HepG2 (cell line): ENCODE measurements around the gene DHRS11. TPM values are rescaled to one million over a fixed set of nuclear protein-coding genes. Genes with fewer than 3 reads are reported as not detected.

Source experiments
- HNRNPL ChIP-seq: fragments of 200-400 bp; formaldehyde crosslinking; IDR thresholded peaks from 2 replicates; pipeline ENCODE4 v1.6.1; 2017; ENCODE audit warnings: mild to moderate bottlenecking, low read depth, low read length
- KAT2B ChIP-seq: fragments of 150-350 bp; IDR thresholded peaks from 2 replicates; pipeline ENCODE4 v1.6.1; 2014; ENCODE audit warnings: low read depth, low read length, borderline replicate concordance
- MAFG ChIP-seq: sonication (generic); formaldehyde crosslinking; IDR thresholded peaks from 2 replicates; pipeline ENCODE4 v1.5.1; 2020; ENCODE audit warnings: mild to moderate bottlenecking, missing genetic modification reagents
- NAIF1 ChIP-seq: sonication (generic); formaldehyde crosslinking; IDR thresholded peaks from 2 replicates; pipeline ENCODE4 v1.5.0; 2020; ENCODE audit warnings: mild to moderate bottlenecking, missing genetic modification reagents, borderline replicate concordance
- NFKB2 ChIP-seq: sonication (generic); formaldehyde crosslinking; IDR thresholded peaks from 2 replicates; pipeline ENCODE4 v1.4.0; 2020; ENCODE audit warnings: missing genetic modification reagents, borderline replicate concordance
- PAF1 ChIP-seq: IDR thresholded peaks from 2 replicates; pipeline ENCODE4 v1.6.1; 2016; ENCODE audit warnings: missing genetic modification reagents, missing compliant biosample characterization
- PLRG1 ChIP-seq: fragments of 450-650 bp; conservative IDR thresholded peaks from 2 replicates; pipeline ENCODE4 v1.6.1; 2016
- TMF1 ChIP-seq: sonication (generic); formaldehyde crosslinking; IDR thresholded peaks from 2 replicates; pipeline ENCODE4 v1.8.1; 2022; ENCODE audit warnings: low read depth, missing genetic modification reagents
- TSC22D2 ChIP-seq: sonication (generic); formaldehyde crosslinking; IDR thresholded peaks from 2 replicates; pipeline ENCODE4 v1.5.1; 2020; ENCODE audit warnings: missing genetic modification reagents, mild to moderate bottlenecking, borderline replicate concordance
- XBP1 ChIP-seq: sonication (generic); formaldehyde crosslinking; IDR thresholded peaks from 2 replicates; pipeline ENCODE4 v1.5.0; 2020; ENCODE audit warnings: missing genetic modification reagents
- polyA plus RNA-seq, 8 experiments: library from polyadenylated mRNA; depleted of rRNA in 3 of 8; stranded (reverse) in 7 of 8; unstranded in 1 of 8; fragments of >200 nt; fragmentation: Illumina TruSeq in 4 of 8; extraction: Trizol in 4 of 8; gene quantifications; 2 replicates each; pipeline versions ENCODE4 v1.2.1 to v1.2.3, GENCODE V29; 2011 to 2016; ENCODE audit warnings: low read depth in 4 of 8, missing spikeins in 1 of 8, mixed read lengths in 1 of 8; ENCODE audit not compliant: insufficient read depth in 1 of 8
- total RNA-seq, 5 experiments: library from RNA; depleted of rRNA; stranded (reverse); fragments of >200 nt; fragmentation: Illumina TruSeq; extraction: Trizol; gene quantifications; 2 replicates each; pipeline ENCODE4 v1.2.3, GENCODE V29; 2016; ENCODE audit warnings: low read depth in 1 of 5
- TF ChIP-seq, protein P1 (sequence below): sonication (generic); formaldehyde crosslinking; IDR thresholded peaks from 2 replicates; pipeline ENCODE4 v1.4.0; 2020; ENCODE audit warnings: mild to moderate bottlenecking, missing genetic modification reagents
- TF ChIP-seq, protein P2 (sequence below): sonication (generic); formaldehyde crosslinking; IDR thresholded peaks from 2 replicates; pipeline ENCODE4 v1.8.1; 2022; ENCODE audit warnings: low read depth, mild to moderate bottlenecking, missing genetic modification reagents
- TF ChIP-seq, protein P3 (sequence below): sonication (generic); formaldehyde crosslinking; IDR thresholded peaks from 2 replicates; pipeline ENCODE4 v1.8.0; 2022; ENCODE audit warnings: mild to moderate bottlenecking, missing genetic modification reagents, moderate library complexity
- TF ChIP-seq, protein P4 (sequence below): sonication (generic); formaldehyde crosslinking; IDR thresholded peaks from 2 replicates; pipeline ENCODE4 v1.4.0; 2020; ENCODE audit warnings: missing genetic modification reagents, mild to moderate bottlenecking, borderline replicate concordance
- TF ChIP-seq, protein P5 (sequence below): sonication (generic); formaldehyde crosslinking; IDR thresholded peaks from 2 replicates; pipeline ENCODE4 v1.4.0; 2020; ENCODE audit warnings: missing genetic modification reagents
- TF ChIP-seq, protein P6 (sequence below): sonication (generic); formaldehyde crosslinking; IDR thresholded peaks from 2 replicates; pipeline ENCODE4 v1.9.0; 2021; ENCODE audit warnings: missing genetic modification reagents, borderline replicate concordance
- TF ChIP-seq, protein P7 (sequence below): sonication (generic); formaldehyde crosslinking; IDR thresholded peaks from 2 replicates; pipeline ENCODE4 v1.5.1; 2020; ENCODE audit warnings: missing genetic modification reagents, mild to moderate bottlenecking, borderline replicate concordance

The DHRS11 gene
- total and polyA plus RNA-seq, 2 of the 13 experiments (the other 11 are each of a cell fraction or from before 2014, with no cell fraction given) = 28.4 to 41.9 TPM

DNA sequence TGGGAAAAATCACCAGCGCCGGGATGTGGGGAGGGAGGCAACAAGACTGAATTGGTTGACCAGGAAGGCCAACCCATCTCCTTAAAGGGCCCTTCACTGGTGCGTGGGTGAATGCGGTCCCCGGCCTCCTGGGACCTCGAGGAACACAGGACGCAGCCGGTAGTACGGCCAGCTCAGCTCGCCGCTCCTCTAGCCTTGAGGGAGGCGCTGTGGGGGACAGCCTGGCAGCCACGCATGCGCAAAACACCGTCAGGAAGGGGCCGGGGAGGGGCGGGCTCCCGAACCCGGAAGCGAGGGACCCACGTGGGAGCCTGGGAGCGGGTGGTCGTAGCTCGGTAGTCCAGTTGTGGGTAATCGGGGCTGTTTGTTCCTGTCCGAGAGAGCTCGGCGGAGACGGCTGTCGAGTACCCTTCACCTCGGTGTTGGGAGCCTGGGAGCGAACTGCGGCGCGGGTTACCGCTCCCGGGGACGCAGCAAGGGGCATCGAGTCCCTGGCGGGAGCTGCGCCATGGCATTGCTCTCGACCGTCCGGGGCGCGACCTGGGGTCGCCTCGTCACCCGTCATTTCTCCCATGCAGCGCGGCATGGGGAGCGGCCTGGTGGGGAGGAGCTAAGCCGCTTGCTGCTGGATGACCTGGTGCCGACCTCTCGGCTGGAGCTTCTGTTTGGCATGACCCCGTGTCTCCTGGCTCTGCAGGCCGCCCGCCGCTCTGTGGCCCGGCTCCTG is 9.8 kb downstream of the DHRS11 start, which contains the start of gene MRM1 (continued):
- TF ChIP-seq, protein P1, sequence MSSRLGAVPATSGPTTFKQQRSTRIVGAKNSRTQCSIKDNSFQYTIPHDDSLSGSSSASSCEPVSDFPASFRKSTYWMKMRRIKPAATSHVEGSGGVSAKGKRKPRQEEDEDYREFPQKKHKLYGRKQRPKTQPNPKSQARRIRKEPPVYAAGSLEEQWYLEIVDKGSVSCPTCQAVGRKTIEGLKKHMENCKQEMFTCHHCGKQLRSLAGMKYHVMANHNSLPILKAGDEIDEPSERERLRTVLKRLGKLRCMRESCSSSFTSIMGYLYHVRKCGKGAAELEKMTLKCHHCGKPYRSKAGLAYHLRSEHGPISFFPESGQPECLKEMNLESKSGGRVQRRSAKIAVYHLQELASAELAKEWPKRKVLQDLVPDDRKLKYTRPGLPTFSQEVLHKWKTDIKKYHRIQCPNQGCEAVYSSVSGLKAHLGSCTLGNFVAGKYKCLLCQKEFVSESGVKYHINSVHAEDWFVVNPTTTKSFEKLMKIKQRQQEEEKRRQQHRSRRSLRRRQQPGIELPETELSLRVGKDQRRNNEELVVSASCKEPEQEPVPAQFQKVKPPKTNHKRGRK (CRISPR knock-in tag) = no peak
- TF ChIP-seq NAIF1 (CRISPR knock-in tag) (peak; percentile 91; the same call in 1 of the 2 replicates), KAT2B (no peak), PLRG1 (no peak), MAFG (CRISPR knock-in tag) (no peak), TSC22D2 (CRISPR knock-in tag) (peak; percentile 34; the same call in 1 of the 2 replicates), NFKB2 (CRISPR knock-in tag) (peak; percentile 71; the same call in 1 of the 2 replicates), HNRNPL (0 out of 2 replicates have a peak, but pooled peaks have one; percentile 18), PAF1 (CRISPR knock-in tag) (no peak), XBP1 (CRISPR knock-in tag) (no peak), TMF1 (CRISPR knock-in tag) (no peak; the same call in 1 of the 2 replicates)
- TF ChIP-seq, protein P2, sequence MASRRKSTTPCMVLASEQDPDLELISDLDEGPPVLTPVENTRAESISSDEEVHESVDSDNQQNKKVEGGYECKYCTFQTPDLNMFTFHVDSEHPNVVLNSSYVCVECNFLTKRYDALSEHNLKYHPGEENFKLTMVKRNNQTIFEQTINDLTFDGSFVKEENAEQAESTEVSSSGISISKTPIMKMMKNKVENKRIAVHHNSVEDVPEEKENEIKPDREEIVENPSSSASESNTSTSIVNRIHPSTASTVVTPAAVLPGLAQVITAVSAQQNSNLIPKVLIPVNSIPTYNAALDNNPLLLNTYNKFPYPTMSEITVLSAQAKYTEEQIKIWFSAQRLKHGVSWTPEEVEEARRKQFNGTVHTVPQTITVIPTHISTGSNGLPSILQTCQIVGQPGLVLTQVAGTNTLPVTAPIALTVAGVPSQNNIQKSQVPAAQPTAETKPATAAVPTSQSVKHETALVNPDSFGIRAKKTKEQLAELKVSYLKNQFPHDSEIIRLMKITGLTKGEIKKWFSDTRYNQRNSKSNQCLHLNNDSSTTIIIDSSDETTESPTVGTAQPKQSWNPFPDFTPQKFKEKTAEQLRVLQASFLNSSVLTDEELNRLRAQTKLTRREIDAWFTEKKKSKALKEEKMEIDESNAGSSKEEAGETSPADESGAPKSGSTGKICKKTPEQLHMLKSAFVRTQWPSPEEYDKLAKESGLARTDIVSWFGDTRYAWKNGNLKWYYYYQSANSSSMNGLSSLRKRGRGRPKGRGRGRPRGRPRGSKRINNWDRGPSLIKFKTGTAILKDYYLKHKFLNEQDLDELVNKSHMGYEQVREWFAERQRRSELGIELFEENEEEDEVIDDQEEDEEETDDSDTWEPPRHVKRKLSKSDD (CRISPR knock-in tag) = no peak
- TF ChIP-seq, protein P3, sequence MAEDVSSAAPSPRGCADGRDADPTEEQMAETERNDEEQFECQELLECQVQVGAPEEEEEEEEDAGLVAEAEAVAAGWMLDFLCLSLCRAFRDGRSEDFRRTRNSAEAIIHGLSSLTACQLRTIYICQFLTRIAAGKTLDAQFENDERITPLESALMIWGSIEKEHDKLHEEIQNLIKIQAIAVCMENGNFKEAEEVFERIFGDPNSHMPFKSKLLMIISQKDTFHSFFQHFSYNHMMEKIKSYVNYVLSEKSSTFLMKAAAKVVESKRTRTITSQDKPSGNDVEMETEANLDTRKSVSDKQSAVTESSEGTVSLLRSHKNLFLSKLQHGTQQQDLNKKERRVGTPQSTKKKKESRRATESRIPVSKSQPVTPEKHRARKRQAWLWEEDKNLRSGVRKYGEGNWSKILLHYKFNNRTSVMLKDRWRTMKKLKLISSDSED = no peak
- TF ChIP-seq, protein P4, sequence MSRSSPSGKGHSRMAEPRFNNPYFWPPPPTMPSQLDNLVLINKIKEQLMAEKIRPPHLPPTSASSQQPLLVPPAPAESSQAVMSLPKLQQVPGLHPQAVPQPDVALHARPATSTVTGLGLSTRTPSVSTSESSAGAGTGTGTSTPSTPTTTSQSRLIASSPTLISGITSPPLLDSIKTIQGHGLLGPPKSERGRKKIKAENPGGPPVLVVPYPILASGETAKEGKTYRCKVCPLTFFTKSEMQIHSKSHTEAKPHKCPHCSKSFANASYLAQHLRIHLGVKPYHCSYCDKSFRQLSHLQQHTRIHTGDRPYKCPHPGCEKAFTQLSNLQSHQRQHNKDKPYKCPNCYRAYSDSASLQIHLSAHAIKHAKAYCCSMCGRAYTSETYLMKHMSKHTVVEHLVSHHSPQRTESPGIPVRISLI (CRISPR knock-in tag) = no peak
- TF ChIP-seq, protein P5, sequence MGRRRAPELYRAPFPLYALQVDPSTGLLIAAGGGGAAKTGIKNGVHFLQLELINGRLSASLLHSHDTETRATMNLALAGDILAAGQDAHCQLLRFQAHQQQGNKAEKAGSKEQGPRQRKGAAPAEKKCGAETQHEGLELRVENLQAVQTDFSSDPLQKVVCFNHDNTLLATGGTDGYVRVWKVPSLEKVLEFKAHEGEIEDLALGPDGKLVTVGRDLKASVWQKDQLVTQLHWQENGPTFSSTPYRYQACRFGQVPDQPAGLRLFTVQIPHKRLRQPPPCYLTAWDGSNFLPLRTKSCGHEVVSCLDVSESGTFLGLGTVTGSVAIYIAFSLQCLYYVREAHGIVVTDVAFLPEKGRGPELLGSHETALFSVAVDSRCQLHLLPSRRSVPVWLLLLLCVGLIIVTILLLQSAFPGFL (CRISPR knock-in tag) = no peak
- TF ChIP-seq, protein P6, sequence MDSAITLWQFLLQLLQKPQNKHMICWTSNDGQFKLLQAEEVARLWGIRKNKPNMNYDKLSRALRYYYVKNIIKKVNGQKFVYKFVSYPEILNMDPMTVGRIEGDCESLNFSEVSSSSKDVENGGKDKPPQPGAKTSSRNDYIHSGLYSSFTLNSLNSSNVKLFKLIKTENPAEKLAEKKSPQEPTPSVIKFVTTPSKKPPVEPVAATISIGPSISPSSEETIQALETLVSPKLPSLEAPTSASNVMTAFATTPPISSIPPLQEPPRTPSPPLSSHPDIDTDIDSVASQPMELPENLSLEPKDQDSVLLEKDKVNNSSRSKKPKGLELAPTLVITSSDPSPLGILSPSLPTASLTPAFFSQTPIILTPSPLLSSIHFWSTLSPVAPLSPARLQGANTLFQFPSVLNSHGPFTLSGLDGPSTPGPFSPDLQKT (CRISPR knock-in tag) = no peak
- TF ChIP-seq, protein P7, sequence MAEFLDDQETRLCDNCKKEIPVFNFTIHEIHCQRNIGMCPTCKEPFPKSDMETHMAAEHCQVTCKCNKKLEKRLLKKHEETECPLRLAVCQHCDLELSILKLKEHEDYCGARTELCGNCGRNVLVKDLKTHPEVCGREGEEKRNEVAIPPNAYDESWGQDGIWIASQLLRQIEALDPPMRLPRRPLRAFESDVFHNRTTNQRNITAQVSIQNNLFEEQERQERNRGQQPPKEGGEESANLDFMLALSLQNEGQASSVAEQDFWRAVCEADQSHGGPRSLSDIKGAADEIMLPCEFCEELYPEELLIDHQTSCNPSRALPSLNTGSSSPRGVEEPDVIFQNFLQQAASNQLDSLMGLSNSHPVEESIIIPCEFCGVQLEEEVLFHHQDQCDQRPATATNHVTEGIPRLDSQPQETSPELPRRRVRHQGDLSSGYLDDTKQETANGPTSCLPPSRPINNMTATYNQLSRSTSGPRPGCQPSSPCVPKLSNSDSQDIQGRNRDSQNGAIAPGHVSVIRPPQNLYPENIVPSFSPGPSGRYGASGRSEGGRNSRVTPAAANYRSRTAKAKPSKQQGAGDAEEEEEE (CRISPR knock-in tag) = 0 out of 2 replicates have a peak, but pooled peaks have one; percentile 41
